COLO668 (cell line): ENCODE measurements around the gene CNTN2.

ENCODE experiments used
- DNase-seq: peaks from one replicate; lab custom pipeline; 2025; ENCODE audit not compliant: unreplicated experiment; lab: John Stamatoyannopoulos, UW

Gene CNTN2

DNA sequence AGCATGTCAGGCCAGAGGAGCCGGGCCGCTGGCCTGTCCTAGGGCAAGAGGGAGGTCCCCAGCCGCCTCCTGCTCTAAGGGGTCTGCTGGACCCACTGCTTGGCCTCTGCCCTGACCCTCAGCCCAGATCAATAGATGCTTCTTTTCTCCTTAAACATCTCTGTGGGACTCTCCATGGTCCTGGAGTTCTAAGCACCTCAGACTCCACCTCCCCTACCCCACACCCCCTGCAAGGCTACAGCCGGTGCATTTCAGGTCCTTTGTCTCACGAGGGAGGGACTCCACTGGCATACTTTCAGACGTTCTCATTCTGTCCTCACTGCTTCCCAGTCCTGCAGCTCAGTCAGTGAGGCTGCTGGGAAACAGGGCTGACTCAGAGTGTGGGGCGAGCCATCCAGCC lies 11.0 kb downstream of the CNTN2 start:
- DNase-seq = no peak

DNA sequence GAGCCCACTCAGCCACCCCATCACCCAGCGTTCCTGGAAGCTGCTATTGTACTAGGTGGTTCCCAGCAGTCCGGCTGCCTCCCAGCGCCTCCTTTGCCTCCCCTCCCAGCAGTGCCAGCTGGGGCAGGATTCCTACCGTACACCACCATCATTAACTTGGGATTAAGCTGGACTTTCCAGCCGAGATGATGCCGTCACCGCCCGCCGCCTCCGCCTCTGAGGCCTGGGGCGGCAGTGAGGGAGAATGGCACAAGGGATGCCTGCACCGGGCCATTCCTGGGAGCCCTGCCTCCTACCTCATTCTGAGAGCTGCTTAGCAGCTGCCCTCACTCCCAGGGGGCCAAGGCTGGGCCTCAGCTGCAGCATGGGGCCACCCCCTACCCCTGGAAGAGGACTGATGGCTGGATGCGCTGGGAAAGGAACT lies 13.2 kb downstream of the CNTN2 start:
- DNase-seq = no peak

DNA sequence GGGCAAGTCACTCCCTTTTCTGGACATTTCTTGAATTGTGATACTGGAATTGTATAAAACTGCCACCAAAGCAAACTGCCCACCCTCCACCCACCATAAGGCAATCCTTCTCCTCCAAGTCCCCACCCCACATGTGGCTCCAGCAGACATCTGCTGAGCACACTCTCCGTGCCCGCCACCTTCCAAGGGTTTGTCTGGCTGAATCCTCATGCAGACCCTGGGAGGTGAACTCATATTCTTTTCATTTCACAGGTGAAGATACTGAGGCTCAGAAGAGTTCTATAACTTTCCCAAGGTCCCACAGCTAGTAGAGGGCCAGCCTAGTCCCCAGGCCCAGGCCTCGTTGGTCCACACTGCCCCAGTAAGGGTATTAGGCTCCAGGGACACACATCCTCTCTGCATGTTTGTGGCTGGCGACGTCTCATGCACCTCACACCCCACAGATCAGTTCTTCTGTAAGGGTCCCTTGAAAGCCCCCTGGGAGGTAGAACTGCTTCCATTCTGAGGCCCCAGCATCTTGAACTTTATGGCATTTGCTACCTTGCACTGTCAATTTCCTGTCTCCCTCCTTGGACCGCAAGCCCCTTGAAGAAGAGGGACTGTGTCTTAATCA lies 14.1 kb downstream of the CNTN2 start:
- no peak for DNase-seq

DNA sequence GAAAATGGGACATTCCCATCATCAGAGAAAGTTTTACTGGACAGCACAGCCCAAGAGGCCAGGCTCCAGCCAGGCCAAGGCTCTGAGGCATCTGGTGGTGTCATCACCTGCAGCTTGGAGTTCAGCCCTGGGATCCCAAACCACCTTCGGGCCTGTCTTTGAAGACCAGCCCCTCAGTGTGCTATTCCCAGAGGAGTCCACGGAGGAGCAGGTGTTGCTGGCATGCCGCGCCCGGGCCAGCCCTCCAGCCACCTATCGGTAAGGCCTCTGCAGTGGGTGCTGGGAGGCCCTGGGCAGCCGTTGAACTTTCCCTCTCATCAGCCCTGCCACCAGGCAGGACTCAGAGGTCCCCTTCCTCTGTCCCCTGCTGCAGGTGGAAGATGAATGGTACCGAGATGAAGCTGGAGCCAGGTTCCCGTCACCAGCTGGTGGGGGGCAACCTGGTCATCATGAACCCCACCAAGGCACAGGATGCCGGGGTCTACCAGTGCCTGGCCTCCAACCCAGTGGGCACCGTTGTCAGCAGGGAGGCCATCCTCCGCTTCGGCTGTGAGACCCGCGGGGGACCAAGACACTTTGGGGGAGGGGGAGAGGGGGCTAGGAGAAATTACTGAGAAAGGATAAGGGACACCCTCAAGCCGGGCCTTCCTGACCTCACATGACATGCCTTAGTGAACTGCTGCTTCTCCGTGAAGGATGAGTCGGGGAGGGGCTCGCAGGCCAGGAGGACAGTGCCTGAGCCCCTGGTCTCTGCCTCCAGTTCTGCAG lies 15.0 kb downstream of the CNTN2 start:
- no peak for DNase-seq

DNA sequence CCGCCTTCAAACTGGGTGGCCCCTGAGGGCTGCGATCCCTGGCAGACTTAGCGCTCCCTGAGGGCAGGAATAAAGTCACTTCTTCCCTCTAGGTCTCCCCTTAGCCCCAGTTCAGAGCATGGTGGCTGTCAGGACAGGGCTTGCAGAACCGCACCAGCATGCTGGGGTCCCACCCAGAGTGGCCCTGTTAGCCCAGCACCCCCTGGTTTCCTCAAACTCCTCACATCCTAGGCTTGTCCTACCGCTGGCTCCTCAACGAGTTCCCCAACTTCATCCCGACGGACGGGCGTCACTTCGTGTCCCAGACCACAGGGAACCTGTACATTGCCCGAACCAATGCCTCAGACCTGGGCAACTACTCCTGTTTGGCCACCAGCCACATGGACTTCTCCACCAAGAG lies 15.8 kb downstream of the CNTN2 start:
- DNase-seq = no peak

DNA sequence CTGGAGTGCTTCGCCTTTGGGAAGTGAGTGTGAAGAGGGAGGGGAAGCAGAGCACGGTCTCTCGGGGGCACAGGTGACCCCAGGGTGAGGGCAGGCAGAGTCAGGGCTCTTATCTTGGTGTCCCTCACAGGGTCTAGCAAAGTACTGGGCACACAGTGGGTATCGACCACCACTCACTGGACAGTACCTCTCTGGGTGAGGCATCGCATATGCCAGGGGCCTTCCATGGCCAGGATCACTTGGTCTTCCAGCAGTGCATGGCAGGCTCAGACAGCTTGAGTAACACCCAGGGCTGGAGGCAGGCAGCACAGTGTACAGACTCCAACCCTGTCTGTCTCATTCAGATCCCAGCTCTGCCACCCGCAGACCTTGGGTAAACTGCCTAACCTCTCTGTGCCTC lies 16.6 kb downstream of the CNTN2 start:
- no peak for DNase-seq

DNA sequence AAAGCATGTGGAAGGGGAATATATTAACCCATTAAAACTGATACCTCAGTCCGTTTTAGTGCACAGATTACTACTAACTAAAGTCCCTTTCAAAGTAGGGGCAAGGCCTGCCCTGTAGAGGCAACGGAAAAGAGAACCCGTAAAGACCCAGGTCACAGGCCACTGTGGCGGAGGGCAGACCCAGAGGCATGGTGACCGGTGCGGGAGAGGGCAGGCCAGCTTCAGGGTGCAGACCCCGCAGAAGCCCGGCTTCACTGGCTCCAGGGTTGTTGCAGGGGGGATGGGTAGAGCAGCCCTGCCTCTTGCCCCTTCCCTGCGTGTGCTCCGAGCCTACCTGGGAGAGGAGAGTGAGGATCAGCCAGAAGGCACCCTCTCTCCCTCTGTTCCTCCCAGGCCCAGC lies 17.7 kb downstream of the CNTN2 start:
- no peak for DNase-seq

DNA sequence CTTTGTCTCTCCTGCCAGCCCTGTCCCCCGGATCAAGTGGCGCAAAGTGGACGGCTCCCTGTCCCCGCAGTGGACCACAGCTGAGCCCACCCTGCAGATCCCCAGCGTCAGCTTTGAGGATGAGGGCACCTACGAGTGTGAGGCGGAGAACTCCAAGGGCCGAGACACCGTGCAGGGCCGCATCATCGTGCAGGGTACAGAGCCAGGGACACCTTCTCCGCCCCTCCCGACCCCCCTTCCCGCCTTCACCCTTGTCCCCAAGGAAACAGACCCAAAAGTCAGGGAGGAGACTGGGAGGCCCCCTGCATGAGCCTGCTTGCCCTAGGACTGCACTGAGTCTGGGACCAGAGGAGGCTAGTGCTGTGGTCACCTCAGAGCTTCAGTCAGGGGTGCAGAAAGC lies 18.2 kb downstream of the CNTN2 start:
- no peak for DNase-seq

DNA sequence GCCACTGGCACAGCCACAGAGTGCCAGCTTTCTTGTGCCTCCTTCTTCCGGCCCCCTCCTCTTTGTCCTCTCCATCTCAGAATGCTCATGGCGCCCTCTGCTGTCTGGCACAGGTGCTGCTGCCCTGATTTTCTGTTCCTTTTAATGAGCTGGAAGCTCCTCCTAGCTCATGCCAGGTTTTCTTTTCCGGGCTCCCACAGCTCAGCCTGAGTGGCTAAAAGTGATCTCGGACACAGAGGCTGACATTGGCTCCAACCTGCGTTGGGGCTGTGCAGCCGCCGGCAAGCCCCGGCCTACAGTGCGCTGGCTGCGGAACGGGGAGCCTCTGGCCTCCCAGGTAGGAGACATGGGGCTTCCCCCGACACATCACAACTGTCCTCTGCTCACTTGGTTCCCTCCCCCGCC lies 18.7 kb downstream of the CNTN2 start:
- peak; percentile 75 for DNase-seq

DNA sequence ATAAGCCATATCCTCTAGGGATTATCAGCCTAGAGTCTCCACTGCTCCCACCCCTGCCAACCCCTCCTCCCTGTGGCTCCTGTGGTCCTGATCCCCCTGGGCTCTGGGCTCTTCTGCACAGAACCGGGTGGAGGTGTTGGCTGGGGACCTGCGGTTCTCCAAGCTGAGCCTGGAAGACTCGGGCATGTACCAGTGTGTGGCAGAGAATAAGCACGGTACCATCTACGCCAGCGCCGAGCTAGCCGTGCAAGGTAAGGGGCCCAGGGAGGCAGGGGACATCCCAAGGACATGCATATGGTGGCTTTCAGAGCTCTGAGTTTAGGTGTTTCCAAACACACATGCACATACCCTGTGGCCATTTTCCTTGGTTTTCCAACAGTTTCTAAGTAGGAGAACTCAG lies 19.3 kb downstream of the CNTN2 start:
- no peak for DNase-seq

DNA sequence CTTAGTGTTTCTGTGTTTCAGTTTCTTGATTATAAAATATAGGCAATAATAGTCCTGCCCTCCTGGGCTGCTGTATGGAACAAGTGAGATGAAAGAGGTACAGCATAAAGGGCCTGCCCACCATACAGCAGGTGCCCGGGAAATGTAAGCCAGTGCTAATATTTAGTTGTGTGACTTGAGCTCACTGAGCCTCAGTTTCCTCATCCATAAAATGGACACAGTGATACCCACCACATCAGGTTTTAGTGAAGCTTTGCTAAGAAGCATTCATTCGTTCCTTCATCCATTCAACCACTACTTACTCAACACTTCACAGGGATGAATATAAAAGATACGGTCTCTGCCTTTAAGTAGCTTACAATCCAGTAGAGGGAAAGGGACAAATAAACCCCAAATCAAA lies 19.9 kb downstream of the CNTN2 start:
- DNase-seq = no peak

DNA sequence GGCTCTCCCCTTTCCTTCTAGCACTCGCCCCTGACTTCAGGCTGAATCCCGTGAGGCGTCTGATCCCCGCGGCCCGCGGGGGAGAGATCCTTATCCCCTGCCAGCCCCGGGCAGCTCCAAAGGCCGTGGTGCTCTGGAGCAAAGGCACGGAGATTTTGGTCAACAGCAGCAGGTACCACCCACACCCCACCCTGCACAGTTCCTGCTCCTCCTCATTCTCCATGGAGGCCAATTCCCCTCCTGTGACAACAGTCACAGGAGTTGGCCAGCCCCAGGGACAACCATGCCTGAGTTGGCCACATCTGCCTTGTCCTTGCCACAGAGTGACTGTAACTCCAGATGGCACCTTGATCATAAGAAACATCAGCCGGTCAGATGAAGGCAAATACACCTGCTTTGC lies 21.3 kb downstream of the CNTN2 start:
- no peak for DNase-seq

DNA sequence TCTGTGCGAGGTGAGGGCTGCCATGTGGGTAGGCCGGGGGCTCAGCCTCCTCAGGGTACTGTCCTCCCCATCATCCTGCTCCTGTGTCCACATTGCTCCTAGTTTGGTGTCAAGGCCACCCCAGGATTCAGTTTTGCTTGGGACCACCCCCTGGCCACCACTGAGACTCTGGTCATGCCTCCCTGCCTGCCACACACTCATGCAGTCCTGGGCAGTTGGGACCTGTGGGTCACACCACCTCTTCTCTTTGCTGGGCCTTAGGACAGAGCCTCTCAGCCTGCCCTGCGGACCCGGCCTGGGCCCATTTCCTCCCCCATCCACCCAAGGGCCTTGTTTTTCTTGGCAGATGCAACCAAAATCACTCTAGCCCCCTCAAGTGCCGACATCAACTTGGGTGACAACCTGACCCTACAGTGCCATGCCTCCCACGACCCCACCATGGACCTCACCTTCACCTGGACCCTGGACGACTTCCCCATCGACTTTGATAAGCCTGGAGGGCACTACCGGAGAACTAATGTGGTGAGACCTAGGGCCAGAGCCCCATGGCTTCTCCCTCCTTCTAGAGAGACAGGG lies 21.8 kb downstream of the CNTN2 start:
- DNase-seq = no peak

DNA sequence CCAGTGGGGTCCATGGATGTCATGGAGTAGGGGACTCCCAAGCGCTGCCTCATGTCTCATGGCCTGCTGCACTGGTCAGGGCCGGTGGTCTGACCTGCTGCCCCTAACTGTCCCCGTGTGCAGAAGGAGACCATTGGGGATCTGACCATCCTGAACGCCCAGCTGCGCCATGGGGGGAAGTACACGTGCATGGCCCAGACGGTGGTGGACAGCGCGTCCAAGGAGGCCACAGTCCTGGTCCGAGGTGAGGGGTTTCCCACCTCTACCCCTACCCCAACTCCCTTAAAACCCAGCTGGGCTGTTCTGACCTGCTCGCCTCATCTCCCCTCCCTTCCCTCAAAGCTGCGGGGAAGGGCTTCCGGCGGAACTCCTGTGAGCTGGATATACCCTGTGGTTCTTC lies 22.7 kb downstream of the CNTN2 start:
- no peak for DNase-seq

DNA sequence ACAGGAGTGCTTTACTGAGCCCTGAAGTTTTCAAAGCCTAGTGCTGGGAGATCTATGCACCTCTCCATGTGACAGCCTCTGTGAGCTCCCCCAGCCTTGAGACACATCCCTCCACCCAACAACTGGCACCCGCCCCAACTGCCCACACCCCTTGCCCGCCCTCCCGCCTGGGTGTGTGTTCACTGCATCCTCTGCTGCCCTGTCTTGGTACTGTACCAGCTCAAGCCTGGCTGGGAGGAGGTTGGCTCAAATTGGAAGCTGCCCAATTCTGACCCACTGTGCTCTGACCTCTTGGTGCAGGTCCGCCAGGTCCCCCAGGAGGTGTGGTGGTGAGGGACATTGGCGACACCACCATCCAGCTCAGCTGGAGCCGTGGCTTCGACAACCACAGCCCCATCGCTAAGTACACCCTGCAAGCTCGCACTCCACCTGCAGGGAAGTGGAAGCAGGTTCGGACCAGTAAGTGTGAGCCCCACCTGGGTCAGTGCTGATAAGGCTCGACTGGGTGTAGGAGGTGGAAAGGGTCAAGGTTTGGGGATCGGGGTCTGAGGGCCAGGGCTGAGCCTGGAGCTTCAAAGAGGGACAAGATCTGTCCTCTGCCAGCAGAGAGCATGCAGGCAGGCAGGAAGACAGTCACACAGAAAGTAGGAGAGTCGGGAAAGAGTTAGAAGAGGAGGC lies 23.3 kb downstream of the CNTN2 start:
- no peak for DNase-seq

DNA sequence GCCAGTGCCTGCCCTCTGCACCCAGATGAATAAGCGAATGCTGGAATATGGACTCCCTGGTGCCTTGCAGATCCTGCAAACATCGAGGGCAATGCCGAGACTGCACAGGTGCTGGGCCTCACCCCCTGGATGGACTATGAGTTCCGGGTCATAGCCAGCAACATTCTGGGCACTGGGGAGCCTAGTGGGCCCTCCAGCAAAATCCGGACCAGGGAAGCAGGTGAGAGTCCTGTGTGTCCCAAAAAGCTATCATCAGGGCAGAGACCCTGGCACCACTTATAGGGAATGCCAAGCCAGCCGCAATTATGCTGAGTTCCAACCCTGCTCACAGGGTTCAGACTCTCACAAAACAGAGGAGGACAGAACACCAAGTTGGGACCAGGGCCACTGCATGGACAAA lies 24.0 kb downstream of the CNTN2 start:
- DNase-seq = no peak

DNA sequence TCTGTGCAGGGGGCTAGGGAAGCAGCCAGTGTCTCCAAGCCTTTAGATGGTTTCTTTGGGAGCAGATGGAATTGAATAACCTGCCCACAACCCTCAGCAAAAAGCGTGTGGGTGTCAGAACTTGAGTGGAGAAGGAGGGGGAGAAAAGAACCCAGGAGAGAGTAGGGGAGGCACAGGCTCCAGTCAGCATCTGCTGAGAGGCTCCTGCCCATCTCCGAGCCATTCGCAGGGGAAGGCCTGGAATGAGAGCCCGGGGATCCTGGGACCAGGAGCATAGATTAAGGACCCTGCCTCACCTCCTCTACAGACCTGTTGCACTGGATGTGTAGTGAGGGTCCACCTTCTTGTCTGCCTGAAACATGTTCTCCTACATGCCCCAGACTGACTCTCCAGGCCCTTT lies 25.0 kb downstream of the CNTN2 start:
- no peak for DNase-seq

DNA sequence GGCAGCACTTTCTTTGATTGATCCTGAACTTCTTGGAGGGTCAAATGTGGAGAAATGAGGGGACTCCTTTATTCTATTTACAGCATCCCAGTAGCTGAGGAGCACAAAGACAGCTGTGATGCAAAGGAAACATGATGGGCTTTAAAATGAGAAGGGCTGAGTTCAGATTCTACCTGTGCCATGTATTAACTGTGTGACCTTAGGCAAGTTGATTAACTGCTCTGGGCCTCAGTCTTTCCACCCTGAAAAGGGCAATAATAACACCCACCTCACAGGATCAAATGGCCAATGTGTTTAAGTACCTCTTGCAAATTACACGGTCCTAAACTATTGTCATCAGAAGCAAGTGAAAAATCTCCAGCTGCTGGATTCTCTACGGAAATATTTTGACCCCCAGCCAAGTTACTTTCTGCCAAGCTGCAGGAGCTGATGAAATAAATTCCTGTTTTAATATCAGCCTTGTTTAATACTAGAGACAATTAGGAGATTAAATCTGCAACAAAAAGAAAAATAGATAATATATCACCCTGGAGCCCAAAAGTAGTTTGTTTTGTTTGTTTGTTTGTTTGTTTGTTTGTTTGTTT lies 25.5 kb downstream of the CNTN2 start:
- no peak for DNase-seq

DNA sequence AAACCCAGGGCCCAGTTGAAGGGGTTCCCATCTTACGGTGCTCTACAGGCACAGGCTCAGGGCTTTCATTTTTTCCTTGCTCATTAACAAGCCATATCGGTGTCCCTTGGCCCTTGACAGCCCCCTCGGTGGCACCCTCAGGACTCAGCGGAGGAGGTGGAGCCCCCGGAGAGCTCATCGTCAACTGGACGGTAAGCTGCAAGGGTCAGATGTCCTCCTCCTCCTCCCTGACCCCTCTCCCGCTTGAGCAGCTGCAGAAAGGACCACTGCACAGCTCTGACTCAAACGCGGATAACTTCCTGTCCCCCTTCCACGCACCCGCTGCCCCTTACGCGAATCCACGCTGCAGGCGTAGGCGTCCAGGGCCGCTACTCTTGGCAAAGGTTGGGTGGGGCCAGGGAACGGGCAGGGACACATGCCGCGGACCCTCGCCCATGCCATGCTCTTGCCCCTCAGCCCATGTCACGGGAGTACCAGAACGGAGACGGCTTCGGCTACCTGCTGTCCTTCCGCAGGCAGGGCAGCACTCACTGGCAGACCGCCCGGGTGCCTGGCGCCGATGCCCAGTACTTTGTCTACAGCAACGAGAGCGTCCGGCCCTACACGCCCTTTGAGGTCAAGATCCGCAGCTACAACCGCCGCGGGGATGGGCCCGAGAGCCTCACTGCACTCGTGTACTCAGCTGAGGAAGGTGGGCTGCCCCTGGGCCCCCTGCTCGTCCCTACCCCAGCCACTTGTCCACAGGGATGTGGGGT lies 26.5 kb downstream of the CNTN2 start:
- no peak for DNase-seq

DNA sequence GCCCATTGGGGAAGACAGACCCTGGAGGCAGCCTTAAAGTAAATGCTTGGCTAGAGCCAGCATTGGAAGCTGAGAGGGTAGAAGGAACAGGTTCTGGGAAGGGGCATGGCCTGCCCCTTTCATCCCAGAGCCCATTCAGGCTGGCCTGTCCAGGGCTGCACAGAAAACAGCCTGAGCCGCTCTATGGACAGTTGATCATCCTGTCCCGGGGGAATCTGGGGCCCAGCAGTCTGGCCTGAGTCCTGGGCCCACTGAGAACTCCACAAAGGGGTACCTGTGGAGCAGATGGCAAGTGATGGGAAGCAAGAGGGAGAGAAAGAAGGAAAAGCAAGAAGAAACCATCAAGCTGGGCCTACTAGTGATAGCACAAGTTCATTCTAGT lies 28.0 kb downstream of the CNTN2 start:
- DNase-seq = no peak

DNA sequence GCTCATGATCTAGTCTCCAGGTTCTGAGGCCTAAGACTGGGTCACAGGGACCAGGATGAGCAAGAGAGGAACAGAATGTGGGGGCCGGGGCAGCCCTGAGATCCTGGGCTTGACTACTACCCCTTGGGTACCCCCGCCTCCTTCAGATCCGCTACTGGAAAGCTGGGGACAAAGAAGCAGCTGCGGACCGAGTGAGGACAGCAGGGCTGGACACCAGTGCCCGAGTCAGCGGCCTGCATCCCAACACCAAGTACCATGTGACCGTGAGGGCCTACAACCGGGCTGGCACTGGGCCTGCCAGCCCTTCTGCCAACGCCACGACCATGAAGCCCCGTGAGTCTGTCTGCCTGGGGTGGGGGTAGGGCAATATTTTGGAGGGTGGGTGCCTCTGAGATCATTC lies 28.8 kb downstream of the CNTN2 start:
- DNase-seq = no peak
